ENCODE data around the gene CHCHD10. TPM values are rescaled to one million over a fixed set of nuclear protein-coding genes. Genes with fewer than 3 reads are reported as not detected.
A peak's percentile ranks its signal among the peaks of the same experiment; 100 is the strongest.

Gene CHCHD10
- total RNA-seq, 1 experiment from 2014 or later: 14.1 TPM

DNA sequence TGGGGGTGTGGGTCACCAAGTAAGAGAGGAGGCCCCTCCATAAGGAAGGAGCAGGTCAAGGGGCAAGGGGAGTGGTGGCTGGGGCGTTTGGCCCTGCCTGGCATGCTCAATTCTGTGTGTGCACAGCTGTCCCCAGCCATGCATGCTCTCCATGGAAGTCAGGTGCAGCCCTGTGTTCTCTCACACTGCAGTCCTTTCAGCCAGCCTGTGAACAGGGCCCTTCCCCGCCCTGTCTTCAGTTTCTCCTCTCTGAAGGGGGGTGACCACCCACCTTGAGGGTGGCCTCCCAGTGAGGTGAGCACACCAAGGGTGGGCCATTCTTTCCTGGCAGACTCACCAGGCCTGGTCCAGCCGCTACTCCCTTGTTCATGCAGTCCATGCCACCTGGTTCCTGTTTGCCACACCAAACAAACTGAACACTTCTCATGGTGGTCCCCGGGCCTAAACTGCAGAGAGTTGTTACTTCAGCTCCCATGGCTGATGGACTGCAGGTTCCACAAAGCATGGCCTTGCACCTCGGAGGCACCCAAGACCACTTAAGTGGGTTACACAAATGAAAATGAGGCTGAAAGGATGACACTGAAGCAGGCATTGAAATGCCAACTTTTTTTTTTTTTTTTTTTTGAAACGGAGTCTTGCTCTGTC lies 1.7 kb upstream of the CHCHD10 start:
- Histone ChIP-seq H3K36me3 (no peaks in the 10 kb centered on the region), H3K4me3 (no peak overlapping the region), H3K27me3 (no peaks in the 10 kb centered on the region), H3K4me1 (peaks cover 38% of the 10 kb centered on the region), H3K27ac (peak overlapping the region; percentile 81; the same call in 1 of the 2 replicates), H3K9me3 (replicated peaks) (no peaks in the 10 kb centered on the region)
- DNase-seq: peak; percentile 88 to 90

DNA sequence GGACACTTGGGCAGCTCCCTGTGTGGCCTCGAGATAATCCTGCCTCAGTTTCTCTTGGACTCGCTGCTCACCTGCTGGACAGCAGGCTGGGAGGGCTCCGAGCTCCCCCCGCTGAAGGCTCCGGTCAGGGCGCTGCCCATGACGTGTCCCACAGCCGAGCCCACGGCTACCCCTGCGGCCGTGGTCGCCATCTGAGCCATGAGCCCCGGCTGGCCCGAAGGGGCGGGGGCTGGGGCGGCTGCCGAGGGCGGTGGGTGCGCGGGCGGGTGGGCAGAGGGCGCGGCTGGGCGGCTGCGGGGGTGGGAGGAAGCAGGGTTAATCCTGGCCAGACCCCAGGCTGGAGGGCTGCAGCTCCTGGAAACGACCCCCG lies 484 bp downstream of the CHCHD10 start:
- H3K27ac ChIP-seq: peak overlapping the region; percentile 81
- no peaks in the 10 kb centered on the region for H3K36me3 ChIP-seq
- peaks cover 32% of the 10 kb centered on the region for H3K4me1 ChIP-seq
- DNase-seq: no peak
- H3K27me3 ChIP-seq: no peaks in the 10 kb centered on the region
- peak overlapping the region; percentile 72 for H3K4me3 ChIP-seq
- H3K9me3 ChIP-seq (replicated peaks): no peaks in the 10 kb centered on the region

DNA sequence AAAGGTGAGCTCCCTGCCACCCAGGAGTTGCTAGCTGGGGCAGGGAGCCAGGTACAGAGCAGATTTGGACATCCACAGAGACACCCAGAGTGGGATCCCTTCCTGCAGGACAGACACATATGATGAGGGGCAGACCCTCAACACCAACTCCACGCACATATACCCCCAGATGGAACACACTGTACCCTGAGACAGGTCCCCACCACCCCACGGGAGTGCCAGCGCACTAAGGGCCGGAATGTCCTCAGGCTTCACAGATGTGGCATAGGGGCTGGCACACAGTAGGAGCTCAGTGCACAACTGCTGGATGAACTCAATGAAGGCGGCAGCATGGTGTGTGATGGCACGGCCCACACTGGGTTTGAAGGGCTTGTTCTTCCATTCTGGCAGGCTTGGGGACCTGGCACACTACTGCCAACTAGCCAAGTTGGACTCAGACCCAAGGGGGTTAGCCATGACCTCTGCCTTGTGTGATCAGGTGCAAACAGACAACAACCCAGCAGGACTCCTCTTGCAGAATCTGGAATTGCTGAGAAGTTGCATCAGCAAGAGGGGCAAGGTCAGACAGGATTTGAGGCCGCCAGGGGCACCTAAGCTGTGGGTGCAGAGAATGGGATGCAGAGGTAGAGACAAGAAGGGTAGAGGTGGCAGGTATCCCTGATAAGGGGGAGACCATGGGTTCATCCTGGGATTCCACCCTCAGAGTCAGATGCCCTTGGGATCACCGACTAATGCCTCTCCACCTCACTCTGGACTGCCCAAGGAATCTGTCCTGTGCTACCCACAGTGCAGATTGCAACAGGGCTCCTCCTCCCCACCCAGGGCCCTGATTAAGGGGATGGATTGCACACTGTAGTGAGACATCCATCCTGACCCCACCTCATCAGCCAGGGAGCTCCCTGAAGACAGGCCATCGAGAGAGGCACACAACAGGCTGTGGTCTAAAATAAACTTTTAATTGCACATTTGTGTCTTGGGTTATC lies 2.6 kb downstream of the CHCHD10 start:
- H3K27ac ChIP-seq: no peak overlapping the region
- H3K27me3 ChIP-seq: no peaks in the 10 kb centered on the region
- no peak overlapping the region for H3K4me3 ChIP-seq
- DNase-seq: no peak
- no peaks in the 10 kb centered on the region for H3K9me3 ChIP-seq (replicated peaks)
- peaks cover 22% of the 10 kb centered on the region for H3K4me1 ChIP-seq
- H3K36me3 ChIP-seq: no peaks in the 10 kb centered on the region

DNA sequence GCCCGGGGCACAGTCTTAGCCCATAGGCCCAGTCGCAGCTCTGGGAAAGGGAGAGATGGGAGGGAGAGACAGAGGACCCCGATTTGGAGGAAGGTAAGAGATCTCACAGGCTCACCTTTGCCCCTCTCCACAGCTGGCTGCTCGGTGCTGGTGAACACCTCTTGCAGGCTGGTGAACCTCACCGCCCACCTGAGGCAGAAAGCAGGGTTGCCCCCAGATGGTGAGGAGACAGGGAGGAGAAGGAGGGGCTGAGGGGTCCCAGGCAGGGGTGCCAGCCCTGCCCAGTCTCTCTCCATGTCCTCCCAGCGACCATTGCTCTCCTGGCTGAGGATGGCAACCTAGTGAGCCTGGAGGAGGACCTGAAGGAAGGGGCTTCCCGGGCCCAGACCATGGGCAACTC lies 3.8 kb downstream of the CHCHD10 start:
- Histone ChIP-seq H3K27me3 (no peaks in the 10 kb centered on the region), H3K9me3 (replicated peaks) (no peaks in the 10 kb centered on the region), H3K36me3 (no peaks in the 10 kb centered on the region), H3K4me1 (peaks cover 10% of the 10 kb centered on the region; the same call in 1 of the 2 replicates), H3K4me3 (no peak overlapping the region), H3K27ac (no peak overlapping the region)
- no peak for DNase-seq

DNA sequence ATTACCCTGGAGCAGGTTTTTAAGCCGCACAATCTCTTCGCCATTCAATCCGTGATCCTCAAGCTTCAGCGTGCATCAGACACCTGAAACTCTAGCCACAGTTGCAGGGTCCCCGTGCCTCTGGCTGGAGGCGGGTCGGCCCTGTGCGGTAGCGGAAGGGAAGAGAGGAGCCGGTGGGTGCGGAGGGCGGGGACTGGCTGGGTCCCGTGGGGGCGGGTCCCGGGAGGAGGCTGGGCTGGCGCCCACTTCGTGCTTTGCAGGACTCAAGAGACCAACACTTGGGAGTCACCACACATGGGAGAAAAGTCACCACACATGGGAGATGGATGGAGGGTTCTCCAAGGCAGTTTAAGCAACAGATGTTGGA lies 4.2 kb downstream of the CHCHD10 start:
- Histone ChIP-seq H3K36me3 (no peaks in the 10 kb centered on the region), H3K4me3 (no peak overlapping the region), H3K4me1 (peaks cover 8% of the 10 kb centered on the region; the same call in 1 of the 2 replicates), H3K27ac (no peak overlapping the region), H3K27me3 (no peaks in the 10 kb centered on the region), H3K9me3 (replicated peaks) (no peaks in the 10 kb centered on the region)
- no peak for DNase-seq

DNA sequence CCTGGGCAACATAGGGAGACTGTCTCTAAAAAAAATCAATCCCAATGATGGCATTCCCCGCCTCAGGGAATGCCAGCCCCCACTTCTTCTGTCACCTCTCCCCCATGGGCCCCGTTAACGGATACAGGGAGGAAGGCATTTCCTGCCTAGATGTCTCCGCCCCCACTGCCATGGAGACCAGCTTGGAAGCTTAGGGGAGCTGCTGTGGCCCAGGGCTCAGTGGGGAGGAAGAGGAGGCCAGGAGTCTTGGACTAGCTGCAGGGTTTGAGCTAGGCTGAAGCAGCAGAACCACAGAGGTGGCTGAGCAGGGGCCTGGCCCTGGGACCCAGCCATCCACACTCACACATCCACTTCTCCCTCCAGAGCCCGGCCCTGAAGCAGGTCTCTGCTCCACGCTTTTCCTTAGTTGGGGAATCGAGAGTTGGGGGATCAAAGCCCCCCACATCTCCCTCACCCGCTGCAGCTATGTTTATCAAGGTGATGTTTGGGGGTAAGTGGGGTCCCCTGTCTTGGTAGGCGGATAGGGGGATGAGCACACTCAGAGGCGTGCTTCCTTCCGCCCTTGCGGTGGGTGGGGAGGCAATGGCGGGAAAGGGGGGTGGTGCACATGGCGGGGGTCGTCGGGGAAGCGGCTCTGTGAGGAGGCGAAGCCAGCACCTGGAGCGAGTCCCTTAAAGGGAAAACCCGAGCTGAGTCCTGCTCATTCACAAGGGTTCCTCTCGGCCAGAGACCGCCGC lies 4.8 kb downstream of the CHCHD10 start, which contains the start of gene C22orf15:
Gene C22orf15 (plus strand): TSS at position 149 of the 737 bp plus-strand sequence. CDS start 317 bp downstream, at position 466.
- DNase-seq: peak in 1 of 2 experiments; percentile 32
- H3K27me3 ChIP-seq: no peaks in the 10 kb centered on the region
- H3K27ac ChIP-seq: no peak within 1 kb of the TSS
- no peaks in the 10 kb centered on the region for H3K9me3 ChIP-seq (replicated peaks)
- H3K4me1 ChIP-seq: peaks cover 8% of the 10 kb centered on the region; the same call in 1 of the 2 replicates
- H3K4me3 ChIP-seq: no peak within 1 kb of the TSS
- no peaks in the 10 kb centered on the region for H3K36me3 ChIP-seq

DNA sequence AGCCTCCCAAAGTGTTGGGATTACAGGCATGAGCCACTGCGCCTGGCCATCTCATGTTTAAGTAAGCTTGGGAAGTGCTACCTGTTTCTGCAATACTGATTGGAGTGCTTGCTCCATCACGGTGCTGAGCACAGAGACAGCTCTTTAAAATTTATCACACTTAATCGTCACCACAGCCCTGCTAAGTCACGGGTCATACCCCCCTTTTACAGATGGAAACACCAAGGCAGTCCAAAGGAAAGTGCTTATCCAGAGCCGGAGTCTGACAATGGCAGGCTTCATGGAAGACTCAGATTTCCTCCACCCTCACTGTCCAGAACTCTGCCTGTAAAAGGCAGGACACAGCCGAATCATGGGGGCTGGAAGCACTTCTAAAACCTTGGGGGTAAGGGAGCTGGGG lies 7.7 kb downstream of the CHCHD10 start:
- Histone ChIP-seq H3K27me3 (no peaks in the 10 kb centered on the region), H3K4me3 (no peak overlapping the region), H3K9me3 (replicated peaks) (no peaks in the 10 kb centered on the region), H3K27ac (no peak overlapping the region), H3K4me1 (peaks cover 8% of the 10 kb centered on the region; the same call in 1 of the 2 replicates), H3K36me3 (no peaks in the 10 kb centered on the region)
- no peak for DNase-seq

DNA sequence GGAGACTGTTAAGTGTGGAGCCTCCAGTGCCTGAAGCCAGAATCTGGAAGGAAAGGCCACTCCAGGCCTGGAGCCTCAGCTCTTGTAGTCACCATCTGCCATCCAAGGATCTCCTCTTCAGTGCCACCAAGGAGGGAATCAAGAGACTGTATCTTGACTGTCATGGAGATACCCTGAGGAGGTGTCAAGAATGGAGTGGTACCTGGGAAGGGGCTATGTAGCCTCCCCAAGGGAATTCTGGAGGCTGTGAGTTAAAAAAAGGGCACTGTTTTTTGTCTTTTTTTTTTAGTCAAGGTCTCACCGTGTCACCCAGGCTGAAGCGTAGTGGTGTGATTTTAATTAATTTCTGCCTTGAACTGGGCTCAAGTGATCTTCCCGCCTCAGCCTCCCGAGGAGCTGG lies 8.2 kb downstream of the CHCHD10 start:
- Histone ChIP-seq H3K27me3 (no peaks in the 10 kb centered on the region), H3K36me3 (no peaks in the 10 kb centered on the region), H3K4me3 (no peak overlapping the region), H3K4me1 (peaks cover 8% of the 10 kb centered on the region; the same call in 1 of the 2 replicates), H3K9me3 (replicated peaks) (no peaks in the 10 kb centered on the region), H3K27ac (no peak overlapping the region)
- DNase-seq: no peak

DNA sequence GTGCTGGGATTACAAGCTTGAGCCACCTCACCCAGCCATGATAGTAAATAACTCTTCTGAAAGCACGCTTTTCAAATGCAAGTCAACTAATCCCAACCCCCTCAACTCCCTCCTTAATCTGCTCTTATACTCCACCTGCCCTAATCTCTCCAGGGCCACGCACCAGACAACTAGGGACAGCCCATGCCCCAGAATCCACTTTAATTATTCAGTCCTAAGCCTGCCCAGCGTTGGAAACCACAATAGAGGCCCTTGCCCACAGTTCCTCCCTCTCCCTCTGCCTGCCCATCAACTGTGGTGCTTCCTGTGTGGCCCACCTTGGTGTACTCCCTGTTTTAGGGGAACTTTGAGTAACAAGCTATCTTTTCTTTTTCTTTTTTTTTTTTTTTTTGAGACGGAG lies 10.9 kb downstream of the CHCHD10 start:
- H3K4me3 ChIP-seq: no peak overlapping the region
- H3K27ac ChIP-seq: no peak overlapping the region
- H3K27me3 ChIP-seq: no peaks in the 10 kb centered on the region
- no peaks in the 10 kb centered on the region for H3K36me3 ChIP-seq
- H3K4me1 ChIP-seq: no peaks in the 10 kb centered on the region
- no peak for DNase-seq
- no peaks in the 10 kb centered on the region for H3K9me3 ChIP-seq (replicated peaks)

DNA sequence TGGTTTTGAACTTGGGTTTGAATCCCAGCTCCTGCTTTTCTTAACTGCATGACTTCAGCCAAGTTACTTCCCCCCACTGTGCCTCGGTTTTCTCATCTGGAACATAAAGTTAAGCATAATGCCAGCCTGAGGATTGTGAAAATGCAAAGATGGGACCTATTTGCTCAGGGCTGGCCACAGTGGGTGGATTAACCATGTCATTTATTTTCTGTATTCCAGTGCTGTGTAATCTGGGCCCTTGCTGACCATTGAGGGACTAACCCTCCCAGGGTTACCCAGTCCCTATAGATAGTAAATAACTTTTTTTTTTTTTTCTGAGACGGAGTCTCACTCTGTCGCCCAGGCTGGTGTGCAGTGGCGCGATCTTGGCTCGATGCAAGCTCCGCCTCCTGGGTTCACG lies 12.1 kb downstream of the CHCHD10 start:
- H3K36me3 ChIP-seq: no peaks in the 10 kb centered on the region
- H3K9me3 ChIP-seq (replicated peaks): no peaks in the 10 kb centered on the region
- H3K4me1 ChIP-seq: no peaks in the 10 kb centered on the region; the same call in 1 of the 2 replicates
- H3K27ac ChIP-seq: no peak overlapping the region
- H3K4me3 ChIP-seq: no peak overlapping the region
- H3K27me3 ChIP-seq: no peaks in the 10 kb centered on the region
- no peak for DNase-seq

DNA sequence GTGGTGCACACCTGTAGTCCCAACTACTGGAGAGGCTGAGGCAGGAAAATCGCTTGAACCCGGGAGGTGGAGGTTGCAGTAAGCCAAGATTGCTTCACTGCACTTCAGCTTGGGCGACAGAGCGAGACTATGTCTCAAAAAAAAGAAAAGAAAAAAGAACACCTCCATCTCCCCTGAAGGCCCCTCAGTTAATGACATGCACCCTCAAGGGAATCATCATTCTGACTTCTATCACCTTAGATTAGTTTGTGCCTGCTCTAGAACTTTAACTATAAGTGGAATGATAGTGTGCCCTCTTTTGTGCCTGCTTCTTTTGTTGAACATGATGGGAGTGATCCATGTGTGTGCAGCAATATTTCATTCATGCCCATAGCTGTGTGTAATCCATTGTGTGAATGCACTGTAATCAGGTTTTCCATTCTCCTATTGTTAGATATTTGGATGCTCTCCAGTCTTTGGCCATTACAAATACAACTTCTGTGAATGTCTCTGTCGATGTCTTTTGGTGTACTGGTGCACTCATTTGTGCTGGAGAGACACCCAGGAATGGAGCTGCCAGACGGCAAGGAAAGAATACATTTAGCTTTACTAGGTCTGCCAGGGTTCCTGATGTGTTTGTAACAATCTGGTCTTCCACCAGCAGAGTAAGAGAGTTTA lies 12.7 kb downstream of the CHCHD10 start:
- Histone ChIP-seq H3K36me3 (no peaks in the 10 kb centered on the region), H3K27me3 (no peaks in the 10 kb centered on the region), H3K9me3 (replicated peaks) (no peaks in the 10 kb centered on the region), H3K4me1 (peaks cover 4% of the 10 kb centered on the region; the same call in 1 of the 2 replicates), H3K27ac (no peak overlapping the region), H3K4me3 (no peak overlapping the region)
- no peak for DNase-seq

DNA sequence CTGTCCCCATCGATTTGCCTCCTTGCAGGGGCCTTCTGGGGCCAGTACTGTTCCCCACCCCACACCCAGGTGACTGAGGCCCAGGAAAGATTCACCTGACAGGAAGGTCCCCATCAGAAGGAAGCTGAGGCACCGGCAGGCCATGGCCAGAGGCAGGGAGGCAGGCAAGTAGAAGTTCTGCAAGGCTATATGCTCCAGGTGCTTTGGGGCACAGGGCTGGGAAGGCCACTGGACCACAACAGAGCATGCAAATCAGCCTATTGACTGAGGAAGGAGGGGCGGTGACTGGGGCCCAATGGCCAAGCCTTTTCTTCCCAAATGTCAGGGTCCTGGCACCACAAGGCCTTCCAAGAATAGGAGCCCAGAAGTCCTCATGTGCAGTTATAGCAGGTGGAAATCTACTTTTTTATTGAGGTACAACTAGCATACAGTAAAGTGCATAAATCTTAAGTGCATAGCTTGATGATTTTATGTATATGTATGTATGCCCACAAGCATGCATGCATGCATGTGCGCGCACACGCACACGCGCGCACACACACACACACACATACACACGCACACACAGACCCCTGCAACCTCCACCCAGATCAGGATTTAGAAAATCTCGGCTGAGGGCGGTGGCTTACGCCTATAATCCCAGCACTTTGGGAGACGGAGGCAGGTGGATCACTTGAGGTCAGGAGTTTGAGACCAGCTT lies 13.4 kb downstream of the CHCHD10 start, which contains the start of gene VPREB3:
Gene VPREB3 (minus strand): TSS at position 206 of the 700 bp plus-strand sequence. CDS start 62 bp downstream, at position 144.
- Histone ChIP-seq H3K4me3 (no peak within 1 kb of the TSS), H3K27ac (no peak within 1 kb of the TSS), H3K27me3 (no peaks in the 10 kb centered on the region), H3K4me1 (peaks cover 5% of the 10 kb centered on the region; the same call in 1 of the 2 replicates), H3K9me3 (replicated peaks) (no peaks in the 10 kb centered on the region), H3K36me3 (no peaks in the 10 kb centered on the region)
- no peak for DNase-seq

DNA sequence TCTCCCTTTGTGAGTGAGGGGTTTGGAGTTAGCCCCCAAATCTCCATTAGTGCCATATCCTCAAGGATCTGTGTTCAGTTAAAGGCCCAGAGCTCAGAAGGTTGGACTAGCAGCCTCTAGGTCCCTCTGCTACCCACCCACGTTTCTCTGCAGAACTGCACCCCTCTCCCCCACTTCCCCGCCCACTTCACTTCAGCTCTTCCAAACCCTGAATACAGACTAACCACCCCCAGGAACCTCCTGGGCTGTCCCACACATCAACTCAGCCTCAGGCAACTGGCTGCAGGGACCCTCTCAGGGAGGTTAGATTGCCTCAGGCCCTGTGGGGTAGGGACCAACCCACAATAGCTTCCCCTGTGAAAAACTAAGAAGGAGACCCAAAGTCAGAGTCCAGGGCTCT lies 14.4 kb downstream of the CHCHD10 start:
- Histone ChIP-seq H3K4me3 (no peak overlapping the region), H3K9me3 (replicated peaks) (no peaks in the 10 kb centered on the region), H3K4me1 (peaks cover 5% of the 10 kb centered on the region; the same call in 1 of the 2 replicates), H3K36me3 (no peaks in the 10 kb centered on the region), H3K27ac (no peak overlapping the region), H3K27me3 (no peaks in the 10 kb centered on the region)
- no peak for DNase-seq

Data from SJCRH30 (cell line).